Thyroid gland (tissue), 4 donors: Measurements from ENCODE around the gene PKNOX2.

Experiments used
- POLR2A ChIP-seq, 2 donors: fragments of 450-650 bp; IDR thresholded peaks; one replicate each; pipeline ENCODE4 v1.6.1; 2017; ENCODE audit warnings: antibody characterized with exemption in 2 of 2, mild to moderate bottlenecking in 2 of 2, moderate library complexity in 1 of 2
- TF ChIP-seq, protein P1 (sequence below), 6 experiments: fragments of 200-600 bp in 3 of 6; fragments of 450-650 bp in 3 of 6; sonication (generic) in 3 of 6; IDR thresholded peaks; one replicate each; pipeline ENCODE4 v1.5.1; 2016 to 2019; ENCODE audit warnings: antibody characterized with exemption in 6 of 6, mild to moderate bottlenecking in 2 of 6, inconsistent platforms in 1 of 6, moderate library complexity in 1 of 6

DNA sequence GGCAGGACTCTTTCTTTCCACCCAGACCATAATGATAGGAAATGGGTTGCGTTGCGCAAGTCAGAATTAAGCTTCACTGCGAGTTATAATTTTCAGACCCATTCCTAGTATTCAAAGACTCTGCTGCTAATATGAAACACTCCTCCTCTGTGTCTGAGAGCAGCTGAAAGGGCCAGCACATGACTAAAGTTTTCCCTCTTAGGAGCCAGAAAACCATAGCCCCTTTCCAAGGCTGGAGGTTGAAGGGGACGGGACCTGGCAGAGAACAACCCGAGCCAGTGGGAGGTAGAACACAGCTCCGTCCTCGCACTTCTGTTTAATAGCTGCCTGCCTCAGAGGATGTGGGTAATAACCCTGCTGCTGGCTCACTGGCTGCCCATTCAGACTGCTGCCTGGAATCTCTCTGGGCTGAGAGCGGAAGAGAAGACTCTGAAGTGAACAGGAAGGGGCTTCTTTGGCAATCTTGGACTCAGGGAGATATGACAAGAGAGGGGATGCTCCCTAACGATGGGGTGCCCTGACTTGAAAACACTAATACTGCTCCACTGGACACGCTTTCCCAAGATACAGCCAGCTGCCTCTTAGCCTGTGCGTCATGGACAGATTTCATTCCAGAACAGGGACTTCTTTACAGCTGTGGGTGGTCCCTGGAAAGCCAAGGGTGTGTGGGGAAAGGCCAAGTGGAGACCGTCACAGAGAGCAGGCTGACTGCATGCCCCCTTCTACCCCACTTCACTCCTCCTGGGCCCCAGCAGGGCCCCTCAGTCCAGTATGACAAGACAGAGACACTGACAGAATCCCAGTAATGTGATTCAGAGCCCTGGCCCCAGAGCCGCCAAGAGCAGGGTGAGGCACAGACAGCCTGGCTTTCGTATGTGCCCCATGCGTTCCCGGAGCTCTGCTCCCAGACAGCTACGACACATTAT, 174.6 kb downstream of the PKNOX2 start:
- TF ChIP-seq POLR2A (IDR thresholded peaks at IDR 0.05): no peak
- TF ChIP-seq, protein P1, sequence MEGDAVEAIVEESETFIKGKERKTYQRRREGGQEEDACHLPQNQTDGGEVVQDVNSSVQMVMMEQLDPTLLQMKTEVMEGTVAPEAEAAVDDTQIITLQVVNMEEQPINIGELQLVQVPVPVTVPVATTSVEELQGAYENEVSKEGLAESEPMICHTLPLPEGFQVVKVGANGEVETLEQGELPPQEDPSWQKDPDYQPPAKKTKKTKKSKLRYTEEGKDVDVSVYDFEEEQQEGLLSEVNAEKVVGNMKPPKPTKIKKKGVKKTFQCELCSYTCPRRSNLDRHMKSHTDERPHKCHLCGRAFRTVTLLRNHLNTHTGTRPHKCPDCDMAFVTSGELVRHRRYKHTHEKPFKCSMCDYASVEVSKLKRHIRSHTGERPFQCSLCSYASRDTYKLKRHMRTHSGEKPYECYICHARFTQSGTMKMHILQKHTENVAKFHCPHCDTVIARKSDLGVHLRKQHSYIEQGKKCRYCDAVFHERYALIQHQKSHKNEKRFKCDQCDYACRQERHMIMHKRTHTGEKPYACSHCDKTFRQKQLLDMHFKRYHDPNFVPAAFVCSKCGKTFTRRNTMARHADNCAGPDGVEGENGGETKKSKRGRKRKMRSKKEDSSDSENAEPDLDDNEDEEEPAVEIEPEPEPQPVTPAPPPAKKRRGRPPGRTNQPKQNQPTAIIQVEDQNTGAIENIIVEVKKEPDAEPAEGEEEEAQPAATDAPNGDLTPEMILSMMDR (IDR thresholded peaks at IDR 0.05): no peak
